ENCODE measurements around the gene VAC14. TPM values are rescaled to one million over a fixed set of nuclear protein-coding genes. Genes with fewer than 3 reads are reported as not detected.

The VAC14 gene
- total RNA-seq, 2 experiments from 2014 or later, result 23.0 to 23.6 TPM

DNA sequence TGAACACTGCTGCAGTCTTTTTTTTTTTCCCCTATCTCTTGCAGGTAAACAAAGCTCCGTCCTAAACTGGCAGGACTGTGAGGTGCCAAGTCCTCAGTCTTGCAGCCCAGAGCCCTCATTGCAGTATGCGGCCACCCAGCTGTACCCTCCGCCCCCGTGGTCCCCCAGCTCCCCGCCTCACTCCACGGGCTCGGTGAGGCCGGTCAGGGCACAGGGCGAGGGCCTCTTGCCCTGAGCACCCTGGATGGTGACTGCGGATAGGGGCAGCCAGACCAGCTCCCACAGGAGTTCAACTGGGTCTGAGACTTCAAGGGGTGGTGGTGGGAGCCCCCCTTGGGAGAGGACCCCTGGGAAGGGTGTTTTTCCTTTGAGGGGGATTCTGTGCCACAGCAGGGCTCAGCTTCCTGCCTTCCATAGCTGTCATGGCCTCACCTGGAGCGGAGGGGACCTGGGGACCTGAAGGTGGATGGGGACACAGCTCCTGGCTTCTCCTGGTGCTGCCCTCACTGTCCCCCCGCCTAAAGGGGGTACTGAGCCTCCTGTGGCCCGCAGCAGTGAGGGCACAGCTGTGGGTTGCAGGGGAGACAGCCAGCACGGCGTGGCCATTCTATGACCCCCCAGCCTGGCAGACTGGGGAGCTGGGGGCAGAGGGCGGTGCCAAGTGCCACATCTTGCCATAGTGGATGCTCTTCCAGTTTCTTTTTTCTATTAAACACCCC is 140.8 kb downstream of the VAC14 start:
- DNase-seq (no peak), ATAC-seq (ENCODE audit: poor library complexity) (no peak)
- Histone ChIP-seq H3K4me3 (ENCODE audit: low read length) (no peak overlapping the region), H3K27me3 (ENCODE audit: control insufficient read depth in 1 of 2, insufficient read depth in 2 of 2, low read length in 2 of 2) (no peaks in the 10 kb centered on the region), H3K9me3 (ENCODE audit: control insufficient read depth in 1 of 2, insufficient read depth in 1 of 2, low read length in 2 of 2) (no peaks in the 10 kb centered on the region), H3K36me3 (ENCODE audit: insufficient read depth, low read length) (no peaks in the 10 kb centered on the region), H3K4me1 (ENCODE audit: insufficient read depth, low read length) (no peaks in the 10 kb centered on the region), H3K27ac (ENCODE audit: low read depth in 1 of 2, low read length in 2 of 2) (no peak overlapping the region)
- POLR2A ChIA-PET, result no interaction called here
- H3K4me1 Mint-ChIP-seq (ENCODE audit: low read depth), result no peaks in the 10 kb centered on the region
- H3K4me3 Mint-ChIP-seq, result no peak overlapping the region
- intact Hi-C loops (cut with DNase I, micrococcal nuclease), result loop anchor here (10.0 kb wide), 2 partner anchors 495 to 1265 kb away; no protein-coding TSS in a partner anchor
- H3K9me3 Mint-ChIP-seq, result no peaks in the 10 kb centered on the region
- TF ChIP-seq, protein P1, sequence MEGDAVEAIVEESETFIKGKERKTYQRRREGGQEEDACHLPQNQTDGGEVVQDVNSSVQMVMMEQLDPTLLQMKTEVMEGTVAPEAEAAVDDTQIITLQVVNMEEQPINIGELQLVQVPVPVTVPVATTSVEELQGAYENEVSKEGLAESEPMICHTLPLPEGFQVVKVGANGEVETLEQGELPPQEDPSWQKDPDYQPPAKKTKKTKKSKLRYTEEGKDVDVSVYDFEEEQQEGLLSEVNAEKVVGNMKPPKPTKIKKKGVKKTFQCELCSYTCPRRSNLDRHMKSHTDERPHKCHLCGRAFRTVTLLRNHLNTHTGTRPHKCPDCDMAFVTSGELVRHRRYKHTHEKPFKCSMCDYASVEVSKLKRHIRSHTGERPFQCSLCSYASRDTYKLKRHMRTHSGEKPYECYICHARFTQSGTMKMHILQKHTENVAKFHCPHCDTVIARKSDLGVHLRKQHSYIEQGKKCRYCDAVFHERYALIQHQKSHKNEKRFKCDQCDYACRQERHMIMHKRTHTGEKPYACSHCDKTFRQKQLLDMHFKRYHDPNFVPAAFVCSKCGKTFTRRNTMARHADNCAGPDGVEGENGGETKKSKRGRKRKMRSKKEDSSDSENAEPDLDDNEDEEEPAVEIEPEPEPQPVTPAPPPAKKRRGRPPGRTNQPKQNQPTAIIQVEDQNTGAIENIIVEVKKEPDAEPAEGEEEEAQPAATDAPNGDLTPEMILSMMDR (IDR thresholded peaks at IDR 0.05), result no peak
- H3K27me3 Mint-ChIP-seq, result no peaks in the 10 kb centered on the region
- H3K36me3 Mint-ChIP-seq (ENCODE audit: low read depth), result no peaks in the 10 kb centered on the region
- CTCF ChIA-PET, result no interaction called here
- H3K27ac Mint-ChIP-seq, result no peak overlapping the region

GRCh38 chr16:70659546-70659945 is 141.4 kb downstream of the VAC14 start:
- POLR2A ChIA-PET, result no interaction called here
- Mint-ChIP-seq H3K4me3 (no peak overlapping the region), H3K27me3 (no peaks in the 10 kb centered on the region), H3K36me3 (ENCODE audit: low read depth) (no peaks in the 10 kb centered on the region), H3K9me3 (no peaks in the 10 kb centered on the region), H3K4me1 (ENCODE audit: low read depth) (no peaks in the 10 kb centered on the region), H3K27ac (no peak overlapping the region)
- TF ChIP-seq, protein P1 (IDR thresholded peaks at IDR 0.05), result no peak
- CTCF ChIA-PET, result no interaction called here
- Histone ChIP-seq H3K4me3 (ENCODE audit: low read length) (no peak overlapping the region), H3K9me3 (ENCODE audit: control insufficient read depth in 1 of 2, insufficient read depth in 1 of 2, low read length in 2 of 2) (no peaks in the 10 kb centered on the region), H3K4me1 (ENCODE audit: insufficient read depth, low read length) (no peaks in the 10 kb centered on the region), H3K27ac (ENCODE audit: low read depth in 1 of 2, low read length in 2 of 2) (no peak overlapping the region), H3K27me3 (ENCODE audit: control insufficient read depth in 1 of 2, insufficient read depth in 2 of 2, low read length in 2 of 2) (no peaks in the 10 kb centered on the region), H3K36me3 (ENCODE audit: insufficient read depth, low read length) (no peaks in the 10 kb centered on the region)
- intact Hi-C loops (cut with DNase I, micrococcal nuclease), result loop anchor here (10.0 kb wide), 2 partner anchors 495 to 1265 kb away; no protein-coding TSS in a partner anchor
- no peak for ATAC-seq (ENCODE audit: poor library complexity)
- no peak for DNase-seq

DNA sequence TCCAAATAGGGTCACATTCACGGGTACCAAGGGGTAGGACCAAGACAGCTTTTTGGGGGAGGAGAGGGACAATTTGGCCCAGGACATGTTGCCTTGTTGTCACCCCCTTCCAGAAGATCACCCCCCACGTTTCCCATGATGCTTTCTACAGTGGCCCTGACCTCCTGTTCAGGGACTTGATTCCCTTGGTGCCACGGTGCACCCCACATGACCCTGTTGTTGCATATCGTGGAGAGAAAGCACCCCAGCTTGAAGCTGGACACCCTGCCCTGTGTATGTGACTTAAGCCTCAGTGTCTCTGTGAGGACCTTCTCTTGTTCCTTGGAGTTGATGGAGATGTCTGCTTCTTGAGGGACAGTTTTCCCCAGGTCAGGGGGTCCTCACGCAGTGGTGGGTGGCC is 142.0 kb downstream of the VAC14 start:
- Mint-ChIP-seq H3K27ac (no peak overlapping the region), H3K4me1 (ENCODE audit: low read depth) (peaks cover under 1% of the 10 kb centered on the region), H3K4me3 (no peak overlapping the region), H3K9me3 (no peaks in the 10 kb centered on the region), H3K36me3 (ENCODE audit: low read depth) (no peaks in the 10 kb centered on the region), H3K27me3 (no peaks in the 10 kb centered on the region)
- ATAC-seq (ENCODE audit: poor library complexity), result no peak
- no peak overlapping the region for H3K27ac ChIP-seq (ENCODE audit: low read depth in 1 of 2, low read length in 2 of 2)
- TF ChIP-seq, protein P1 (IDR thresholded peaks at IDR 0.05), result no peak
- H3K4me1 ChIP-seq (ENCODE audit: insufficient read depth, low read length), result peaks cover 3% of the 10 kb centered on the region
- no peaks in the 10 kb centered on the region for H3K27me3 ChIP-seq (ENCODE audit: control insufficient read depth in 1 of 2, insufficient read depth in 2 of 2, low read length in 2 of 2)
- POLR2A ChIA-PET, result no interaction called here
- no peaks in the 10 kb centered on the region for H3K36me3 ChIP-seq (ENCODE audit: insufficient read depth, low read length)
- DNase-seq, result no peak
- intact Hi-C loops (cut with DNase I, micrococcal nuclease), result loop anchor here (10.0 kb wide), 2 partner anchors 494 to 1264 kb away; no protein-coding TSS in a partner anchor
- CTCF ChIA-PET, result no interaction called here
- no peaks in the 10 kb centered on the region for H3K9me3 ChIP-seq (ENCODE audit: control insufficient read depth in 1 of 2, insufficient read depth in 1 of 2, low read length in 2 of 2)
- no peak overlapping the region for H3K4me3 ChIP-seq (ENCODE audit: low read length)

Measured in CD4-positive, alpha-beta T cell (primary cell).